Activated CD4-positive, alpha-beta T cell treated with anti-CD3 and anti-CD28 coated beads, Interleukin-2, amount 50 U/mL, for 16 hours (primary cell): ENCODE results near the gene TMEM217.
A peak's percentile ranks its signal among the peaks of the same experiment; 100 is the strongest.
"Not testable (repeated sequence)": the region's sequence is repeated elsewhere in the genome, so short reads cannot be mapped to it uniquely, and the experiment has no call there.

ENCODE experiments used
- DNase-seq: peaks from one replicate; pipeline ENCODE4 v3.0.0-alpha.2; 2020

TMEM217 gene

DNA sequence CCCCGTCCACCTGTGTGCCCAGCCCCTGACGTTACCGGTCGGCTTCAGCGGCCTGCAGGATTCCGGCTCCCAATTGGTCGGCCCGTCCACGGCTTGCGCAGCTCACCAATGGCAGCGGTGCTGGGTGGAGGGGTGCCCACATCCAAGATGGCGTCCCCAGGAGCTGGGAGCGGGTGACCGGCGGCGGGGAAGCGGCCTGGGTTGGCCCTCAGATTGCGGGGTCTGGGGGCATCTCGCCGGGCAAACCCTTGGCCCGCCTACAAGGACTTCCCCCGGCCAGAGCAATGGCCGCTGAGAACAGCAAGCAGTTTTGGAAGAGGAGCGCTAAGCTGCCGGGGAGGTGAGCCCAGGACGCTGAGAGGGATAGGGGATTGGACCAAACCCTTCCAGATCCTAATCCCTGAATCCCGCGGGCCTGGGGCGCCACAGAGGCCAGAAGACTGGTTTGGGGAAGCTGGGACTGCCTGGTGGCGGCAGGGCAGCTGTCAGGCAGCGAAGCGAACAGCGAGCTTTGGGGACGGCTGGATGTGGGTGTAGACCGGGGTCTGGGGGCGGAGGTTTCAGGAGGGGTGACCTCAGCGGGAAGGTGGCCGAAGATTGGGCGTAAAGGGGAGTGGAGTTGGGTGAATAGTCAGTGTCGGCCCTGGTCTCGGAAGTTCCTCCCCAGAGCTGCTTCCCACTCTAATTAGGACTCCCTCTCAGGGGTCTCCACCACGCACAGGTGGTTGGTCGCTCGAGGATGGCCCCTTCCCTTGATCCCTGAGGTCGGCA is at the start of gene TMEM217, which contains the start of gene TBC1D22B:
TSS of gene TMEM217 (minus strand) at position 511 of the 771 bp plus-strand sequence. CDS start 39,114 bp downstream, outside the sequence.
TSS of gene TBC1D22B (plus strand) at position 139 of the 771 bp plus-strand sequence. CDS start at position 285, 146 bp downstream.
- DNase-seq: peak; percentile 98

DNA sequence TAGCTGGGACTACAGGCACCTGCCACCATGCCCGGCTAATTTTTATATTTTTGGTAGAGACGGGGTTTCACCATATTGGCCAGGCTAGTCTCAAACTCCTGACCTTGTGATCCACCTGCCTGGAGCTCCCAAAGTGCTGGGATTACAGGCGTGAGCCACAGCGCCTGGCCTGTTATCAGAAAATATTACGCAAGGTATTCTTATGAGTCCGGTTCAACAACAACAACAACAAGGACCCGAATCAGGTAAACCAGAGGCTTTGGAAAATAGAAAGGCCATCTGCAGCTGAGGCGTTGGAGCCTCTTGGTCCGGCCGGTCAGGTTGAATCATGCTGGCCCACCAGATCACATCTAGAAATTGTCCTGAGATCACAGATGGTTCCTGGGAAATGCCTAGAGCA is 49.5 kb upstream of the TMEM217 start:
- not testable (repeated sequence) for DNase-seq

DNA sequence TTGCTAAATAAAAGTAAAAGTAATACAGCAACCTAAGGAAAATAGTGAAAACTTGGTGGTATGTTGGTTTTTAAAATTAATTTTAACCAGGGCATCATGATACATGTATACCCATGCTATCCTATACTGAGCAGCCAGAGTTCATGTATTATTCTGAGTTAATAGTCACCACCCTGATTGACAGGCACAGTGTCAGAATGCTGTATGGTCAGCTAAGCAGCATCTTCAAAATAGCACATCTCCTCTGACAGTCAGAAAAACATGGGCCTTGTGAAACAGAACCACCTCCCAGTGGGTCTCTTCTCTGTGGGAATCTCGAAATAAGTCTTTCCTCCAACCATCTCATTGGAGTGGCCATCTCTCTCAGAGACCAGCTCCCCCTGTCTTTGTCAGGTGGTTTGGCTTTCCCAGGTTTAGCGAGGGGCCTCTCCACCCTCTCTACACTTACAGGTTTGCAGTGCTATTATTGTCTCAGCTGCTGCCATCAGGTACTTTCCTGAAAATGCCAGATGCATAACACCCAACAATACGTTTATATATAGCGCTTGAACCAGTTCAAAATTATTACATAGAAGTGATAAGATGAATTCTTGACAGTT is 48.8 kb upstream of the TMEM217 start:
- DNase-seq: no peak

DNA sequence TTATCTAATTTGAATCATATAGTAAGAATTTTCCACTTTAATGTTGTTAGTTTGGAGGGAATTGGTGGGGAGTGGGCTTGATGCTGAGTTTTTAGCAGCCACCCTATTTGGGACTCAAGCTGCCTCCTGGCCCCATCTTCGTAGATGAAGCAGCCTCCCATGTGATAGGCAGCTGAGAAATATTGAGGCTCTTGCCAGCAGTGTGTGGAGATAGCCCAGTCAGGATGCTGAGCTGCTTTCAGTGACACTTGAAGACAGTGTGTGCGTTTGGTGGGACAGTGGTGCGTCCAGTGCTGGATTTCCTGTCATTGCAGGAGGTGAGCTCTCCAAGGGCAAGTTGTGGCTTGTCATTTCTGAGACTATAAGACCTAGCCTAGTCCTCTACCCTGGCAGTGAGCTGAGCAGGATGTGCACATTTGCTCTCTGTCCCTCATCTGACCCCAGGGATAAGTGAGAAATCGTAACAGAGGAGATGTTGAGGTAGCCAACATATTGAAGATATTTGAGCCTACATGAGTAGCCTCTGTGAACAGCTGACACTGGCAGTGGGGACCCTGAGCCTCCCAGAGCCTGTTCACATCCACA is 48.0 kb upstream of the TMEM217 start:
- no peak for DNase-seq

DNA sequence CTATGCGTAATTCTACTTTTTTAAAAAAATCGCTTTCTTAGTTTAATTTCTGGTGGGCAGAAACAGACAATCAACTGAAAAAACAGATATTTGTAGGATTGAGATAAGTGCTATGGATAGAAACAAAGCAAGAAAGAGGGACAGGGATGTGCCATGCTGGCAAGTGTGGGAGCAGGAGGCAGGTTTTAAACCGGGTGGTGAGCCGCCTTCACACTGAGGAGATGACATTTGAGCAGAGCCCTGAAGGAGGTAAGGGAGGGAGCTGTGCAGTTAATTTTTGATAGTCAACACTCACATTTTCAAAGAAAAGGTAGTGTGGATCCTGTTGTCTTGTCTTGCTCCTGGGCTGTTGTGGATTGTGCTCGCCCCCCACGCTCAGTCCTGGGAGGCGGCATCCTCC is 46.8 kb upstream of the TMEM217 start:
- no peak for DNase-seq

DNA sequence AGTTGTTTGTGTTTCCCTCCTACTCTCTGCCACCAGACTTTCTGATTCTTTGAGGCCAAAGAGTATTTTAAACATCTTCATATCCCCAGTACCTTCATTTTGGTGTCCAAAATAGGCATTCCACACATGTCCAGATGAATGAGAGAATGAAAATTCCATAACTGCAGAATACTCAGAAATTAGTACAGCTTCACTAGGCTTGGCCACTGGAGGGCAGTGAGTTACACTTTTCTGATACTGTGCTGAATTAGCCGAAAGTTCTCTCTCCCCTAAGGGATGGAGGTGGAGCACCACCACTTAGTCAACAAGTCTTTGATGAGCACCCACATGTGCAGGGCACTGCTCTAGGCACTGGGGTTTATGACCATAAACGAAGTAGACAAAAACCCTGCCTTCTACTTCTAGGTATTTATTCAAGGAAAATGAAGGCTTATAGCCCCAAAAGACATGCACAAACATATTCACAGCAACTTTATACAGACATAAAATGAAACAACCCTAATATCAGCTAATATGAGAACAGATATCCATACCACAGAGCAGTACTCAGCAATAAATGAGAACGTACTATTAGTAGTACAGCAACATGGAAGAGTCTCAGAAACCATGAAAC is 46.1 kb upstream of the TMEM217 start:
- peak; percentile 40 for DNase-seq

DNA sequence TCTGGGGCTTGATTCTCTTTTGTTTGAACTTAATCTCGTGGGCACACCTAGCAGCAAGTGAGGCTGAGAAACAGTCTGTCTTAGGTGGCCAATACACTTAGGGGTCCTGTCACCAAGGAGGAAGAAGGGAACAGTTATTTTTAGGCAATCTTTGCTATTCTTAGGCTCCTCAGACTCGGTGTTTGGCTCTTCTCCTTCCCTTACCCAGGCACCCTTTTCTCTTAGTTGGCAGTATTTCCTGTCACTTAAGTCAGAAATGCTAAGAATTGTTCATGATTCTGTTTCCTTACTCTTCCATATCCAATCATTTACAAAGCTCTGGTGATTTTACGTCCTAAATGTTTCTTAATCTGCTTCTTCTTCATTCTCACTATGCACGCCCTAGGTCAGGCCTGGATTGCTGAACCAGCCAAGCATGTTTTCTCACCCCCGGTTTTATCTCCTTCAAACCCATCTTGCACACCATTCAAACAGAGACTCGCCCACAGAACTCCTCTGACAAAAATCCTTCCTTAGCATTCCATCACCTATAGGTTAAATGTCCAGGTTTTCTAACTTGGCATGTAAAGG is 45.2 kb upstream of the TMEM217 start:
- DNase-seq: no peak

DNA sequence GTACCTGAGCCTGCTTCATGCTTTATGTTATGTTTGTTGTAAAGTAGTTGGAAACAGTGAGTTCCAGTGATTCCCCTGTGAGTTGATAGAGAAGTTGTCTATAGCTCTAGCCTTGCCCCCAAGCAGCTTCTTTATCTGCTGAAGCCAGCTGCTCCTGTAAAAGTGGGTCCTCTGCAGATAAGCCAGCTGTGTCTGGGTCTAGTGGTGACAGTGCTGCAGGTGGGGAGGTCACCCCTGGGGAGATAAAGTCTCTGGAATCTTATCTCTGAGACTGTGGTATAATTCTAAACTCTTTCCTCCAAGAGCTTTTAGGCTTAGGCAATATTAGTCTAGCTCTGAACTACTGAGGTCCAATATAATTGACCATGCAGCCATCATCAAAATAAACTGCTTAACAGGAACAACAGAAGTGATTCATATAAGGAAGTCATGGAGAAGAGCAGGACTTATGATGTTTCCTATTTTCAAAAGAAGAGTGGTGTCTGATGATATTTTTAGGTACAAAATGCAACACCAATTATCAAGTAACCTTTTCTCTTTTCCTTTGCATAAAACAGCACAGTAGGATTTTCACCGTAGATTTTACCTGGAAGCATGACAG is 44.2 kb upstream of the TMEM217 start:
- no peak for DNase-seq

DNA sequence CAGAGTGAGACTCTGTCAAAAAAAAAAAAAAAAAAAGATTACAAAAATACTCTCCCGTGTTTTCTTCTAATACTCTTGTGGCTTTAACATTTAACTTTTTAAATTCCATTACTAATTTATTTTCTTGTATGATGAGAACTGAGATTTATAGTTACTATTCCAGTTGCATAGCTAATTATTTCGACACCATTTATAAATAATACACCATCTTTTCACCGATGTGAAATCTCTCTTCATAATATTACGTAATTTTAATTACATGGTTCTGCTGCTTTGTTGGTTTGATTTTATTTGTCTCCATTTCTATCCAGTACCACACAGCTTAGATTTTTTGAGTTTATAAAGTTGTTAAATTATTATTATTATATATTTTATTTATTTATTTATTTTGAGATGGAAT is 42.0 kb upstream of the TMEM217 start:
- DNase-seq: no peak

DNA sequence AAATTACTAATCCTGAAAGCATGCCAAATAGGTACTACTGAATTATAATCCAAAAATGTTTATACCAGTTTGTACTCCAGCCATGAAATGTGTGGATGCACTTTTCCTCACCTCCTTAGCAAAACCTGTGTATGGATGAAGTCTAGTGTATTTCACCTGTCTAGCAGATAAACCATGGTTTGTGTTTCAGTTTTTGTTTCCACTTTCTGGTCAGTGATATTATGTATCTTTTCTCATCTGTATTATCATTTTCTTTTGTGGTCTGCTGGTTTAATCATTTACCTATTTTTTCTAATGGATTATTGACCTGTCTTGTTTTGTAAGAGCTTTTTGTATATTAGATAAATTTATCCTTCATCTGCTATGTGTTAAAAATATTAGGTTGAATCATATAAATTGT is 41.0 kb upstream of the TMEM217 start:
- no peak for DNase-seq

DNA sequence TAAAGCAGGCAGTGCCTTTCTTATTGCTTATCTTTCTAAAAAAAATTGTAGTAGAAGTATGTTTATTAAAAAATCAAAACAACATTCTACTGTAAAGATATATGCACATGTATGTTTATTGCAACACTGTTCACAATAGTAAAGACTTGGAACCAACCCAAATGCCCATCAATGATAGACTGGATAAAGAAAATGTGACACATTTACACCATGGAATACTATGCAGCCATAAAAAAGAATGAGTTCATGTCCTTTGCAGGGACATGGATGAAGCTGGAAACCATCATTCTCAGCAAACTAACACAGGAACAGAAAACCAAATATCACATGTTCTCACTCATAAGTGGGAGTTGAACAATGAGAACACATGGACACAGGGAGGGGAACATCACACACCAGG is 39.7 kb upstream of the TMEM217 start:
- not testable (repeated sequence) for DNase-seq

DNA sequence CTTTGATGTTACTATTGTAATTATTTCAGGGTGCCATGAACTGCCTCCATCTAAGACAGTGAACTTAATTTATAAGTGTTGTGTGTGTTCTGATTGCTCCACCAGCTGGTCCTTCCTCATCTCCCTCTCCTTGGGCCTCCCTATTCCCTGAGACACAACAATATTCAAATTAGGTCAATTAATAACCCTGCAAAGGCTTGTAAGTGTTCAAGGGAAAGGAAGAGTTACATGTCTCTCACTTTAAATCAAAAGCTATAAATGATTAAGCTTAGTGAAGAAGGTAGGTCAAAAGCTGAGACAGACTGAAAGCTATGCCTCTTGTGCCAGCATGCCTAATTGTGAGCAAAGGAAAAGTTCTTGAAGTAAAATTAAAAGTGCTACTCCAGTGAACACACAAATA is 35.5 kb upstream of the TMEM217 start:
- no peak for DNase-seq

DNA sequence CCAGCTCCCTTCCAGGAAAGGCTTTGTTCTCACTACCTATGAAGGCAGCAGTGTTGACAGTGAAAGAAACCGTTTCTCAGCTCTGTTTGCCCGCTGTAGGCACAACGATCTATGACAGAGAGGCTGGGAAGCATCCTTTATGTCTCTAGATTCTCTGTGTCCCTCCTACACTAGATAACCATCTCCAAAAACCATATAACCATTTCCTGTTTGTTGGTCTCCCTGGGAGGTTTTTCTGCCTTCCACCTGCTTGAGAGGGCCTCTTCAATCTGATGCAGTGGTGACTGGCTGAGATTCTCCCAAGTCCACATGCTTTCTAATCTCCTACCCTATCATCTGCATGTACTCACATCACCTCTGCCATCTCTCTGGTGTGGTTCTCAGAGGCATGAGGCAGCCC is 32.0 kb upstream of the TMEM217 start:
- DNase-seq: peak; percentile 87

DNA sequence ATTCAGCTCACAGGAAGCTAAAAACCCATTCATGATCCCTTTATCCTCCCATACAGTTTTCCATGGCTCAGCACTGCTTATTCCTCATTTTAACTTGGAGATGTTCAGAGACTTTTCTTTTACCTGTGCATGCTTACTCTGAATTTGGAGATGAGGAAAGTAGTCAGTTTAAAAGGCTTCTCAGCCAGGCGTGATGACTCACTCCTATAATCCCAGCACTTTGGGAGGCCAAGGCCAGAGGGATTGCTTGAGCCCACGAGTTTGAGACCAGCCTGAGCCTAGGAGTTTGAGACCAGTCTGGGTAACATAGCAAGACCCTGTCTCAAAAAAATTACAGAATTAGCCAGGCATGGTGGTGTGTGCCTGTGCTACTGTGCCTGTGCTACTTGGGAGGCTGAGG is 30.3 kb upstream of the TMEM217 start:
- DNase-seq: no peak

DNA sequence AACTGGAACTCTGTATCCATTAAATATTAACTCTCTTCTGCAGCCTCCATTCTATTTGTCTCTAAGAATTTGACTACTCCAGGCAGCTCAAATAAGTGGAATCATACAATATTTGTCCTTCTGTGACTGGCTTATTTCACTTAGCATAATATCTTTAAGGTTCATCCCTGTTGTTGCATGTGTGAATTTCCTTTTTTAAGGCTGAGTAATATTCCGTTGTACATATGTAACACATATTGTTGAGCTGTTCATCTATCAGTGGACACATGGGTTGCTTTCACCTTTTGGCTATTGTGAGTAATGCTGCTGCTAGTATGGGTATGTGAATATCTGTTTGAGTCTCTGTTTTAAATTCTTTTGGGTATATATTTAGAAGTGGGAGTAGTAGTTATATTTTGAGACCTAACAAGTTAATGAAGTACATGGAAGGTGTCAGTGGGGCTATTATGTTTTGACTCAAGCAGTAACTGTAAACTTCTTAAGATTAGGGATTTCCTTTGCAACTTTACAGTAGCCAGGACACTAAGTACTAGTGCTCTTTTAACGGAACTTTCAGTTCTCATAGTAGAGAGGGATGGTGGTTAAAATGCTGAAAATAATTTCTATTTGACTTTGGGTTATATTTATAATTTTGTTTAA is 29.7 kb upstream of the TMEM217 start:
- DNase-seq: no peak

DNA sequence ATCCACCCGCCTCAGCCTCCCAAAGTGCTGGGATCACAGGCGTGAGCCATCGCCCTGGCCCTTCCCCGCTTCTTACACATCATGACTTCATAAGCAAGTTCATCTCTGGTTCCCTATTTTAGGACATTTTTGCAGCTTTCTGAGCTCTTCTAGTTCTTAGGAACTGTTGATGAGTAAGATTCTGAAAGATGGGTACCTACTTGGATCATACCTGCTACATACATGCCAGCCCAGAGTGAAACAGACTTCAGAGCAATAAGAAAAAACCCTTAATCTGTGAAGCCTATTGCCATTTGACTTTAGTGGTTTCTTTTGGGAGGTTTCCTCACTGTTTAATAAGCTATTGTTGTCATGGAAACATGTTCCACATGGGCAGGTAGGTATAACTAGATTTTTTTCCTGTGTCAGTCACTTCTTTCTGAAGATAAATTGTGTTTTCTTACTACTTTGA is 27.9 kb upstream of the TMEM217 start:
- DNase-seq: peak; percentile 52

DNA sequence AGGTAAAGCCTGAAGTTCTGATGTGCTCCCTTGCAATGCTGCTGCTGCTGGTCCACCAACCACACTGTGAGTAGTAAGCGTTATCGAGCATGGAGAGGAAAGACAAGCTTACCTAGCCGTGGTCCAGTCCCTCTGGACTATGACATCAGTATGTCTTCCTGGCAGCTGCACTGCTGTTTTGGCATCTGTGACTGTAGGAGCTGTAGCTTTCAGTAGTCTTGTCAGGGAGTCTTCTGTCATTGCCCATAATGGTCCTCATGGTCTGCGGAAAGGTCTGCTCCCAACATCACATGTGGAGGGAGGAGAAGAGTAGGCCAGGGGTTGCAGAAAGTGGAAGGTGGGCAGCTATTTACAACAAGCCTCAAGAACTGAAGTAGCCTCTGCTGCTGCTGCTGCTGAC is 26.8 kb upstream of the TMEM217 start:
- DNase-seq: no peak

DNA sequence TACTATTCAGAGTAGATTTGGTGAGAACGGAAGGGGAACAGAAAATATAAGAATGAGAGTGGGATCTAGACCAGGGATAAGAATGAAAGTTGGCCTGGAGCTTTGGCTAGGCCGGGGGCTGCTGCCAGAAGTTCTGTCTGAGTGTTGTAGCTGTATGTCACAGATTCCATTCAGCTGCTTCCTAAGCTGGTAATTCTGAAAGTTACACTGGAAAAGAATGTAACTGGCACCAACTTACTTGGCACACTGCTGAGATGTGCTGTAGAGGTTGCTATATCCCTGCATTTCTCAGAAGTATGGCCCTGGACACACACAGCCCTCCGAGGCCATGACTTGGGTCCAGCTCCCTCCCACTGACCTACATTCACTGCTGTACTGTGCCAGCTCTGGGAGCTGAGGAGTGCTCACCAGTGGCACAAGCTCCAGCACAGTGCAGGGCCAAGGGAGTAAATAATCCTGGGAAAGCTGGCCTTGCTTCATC is 25.8 kb upstream of the TMEM217 start:
- no peak for DNase-seq

DNA sequence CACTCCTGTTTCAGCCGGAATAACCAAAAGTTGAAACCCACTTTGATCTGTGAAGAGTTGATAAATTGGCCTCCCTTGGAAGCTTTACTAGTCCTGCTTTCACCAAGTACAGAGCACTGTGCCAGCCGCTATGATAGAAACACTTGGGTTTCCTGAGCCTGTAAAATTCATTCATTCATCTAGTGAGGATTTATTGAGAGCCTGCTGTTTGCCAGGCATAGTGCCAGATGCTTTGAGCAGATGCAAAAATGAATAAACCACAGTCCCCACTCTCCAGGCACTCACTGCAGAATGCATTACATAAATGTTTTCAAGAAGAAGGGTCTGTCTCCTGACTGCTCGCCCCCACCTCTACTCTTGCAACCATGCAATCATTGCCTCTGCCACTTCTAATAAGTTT is 25.3 kb upstream of the TMEM217 start:
- no peak for DNase-seq

DNA sequence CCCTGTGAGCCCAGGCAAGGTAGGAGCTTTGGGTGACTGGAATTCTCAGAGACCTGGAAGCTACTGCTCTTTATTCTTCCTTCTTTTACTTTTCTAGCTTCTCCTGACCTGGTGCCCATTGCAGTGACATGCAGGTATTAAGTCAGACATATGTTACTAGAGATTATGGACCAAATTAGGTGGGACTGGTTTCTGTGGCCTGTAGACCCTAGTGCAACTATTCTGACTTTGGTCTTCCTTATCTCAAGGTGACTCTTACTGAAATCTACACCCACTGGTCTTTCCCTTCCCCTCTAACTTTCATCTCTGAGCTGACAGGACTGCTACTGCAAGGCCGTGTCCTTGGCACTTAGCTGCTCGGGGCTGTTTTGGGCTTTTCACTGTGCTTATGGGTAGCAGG is 24.4 kb upstream of the TMEM217 start:
- DNase-seq: no peak

DNA sequence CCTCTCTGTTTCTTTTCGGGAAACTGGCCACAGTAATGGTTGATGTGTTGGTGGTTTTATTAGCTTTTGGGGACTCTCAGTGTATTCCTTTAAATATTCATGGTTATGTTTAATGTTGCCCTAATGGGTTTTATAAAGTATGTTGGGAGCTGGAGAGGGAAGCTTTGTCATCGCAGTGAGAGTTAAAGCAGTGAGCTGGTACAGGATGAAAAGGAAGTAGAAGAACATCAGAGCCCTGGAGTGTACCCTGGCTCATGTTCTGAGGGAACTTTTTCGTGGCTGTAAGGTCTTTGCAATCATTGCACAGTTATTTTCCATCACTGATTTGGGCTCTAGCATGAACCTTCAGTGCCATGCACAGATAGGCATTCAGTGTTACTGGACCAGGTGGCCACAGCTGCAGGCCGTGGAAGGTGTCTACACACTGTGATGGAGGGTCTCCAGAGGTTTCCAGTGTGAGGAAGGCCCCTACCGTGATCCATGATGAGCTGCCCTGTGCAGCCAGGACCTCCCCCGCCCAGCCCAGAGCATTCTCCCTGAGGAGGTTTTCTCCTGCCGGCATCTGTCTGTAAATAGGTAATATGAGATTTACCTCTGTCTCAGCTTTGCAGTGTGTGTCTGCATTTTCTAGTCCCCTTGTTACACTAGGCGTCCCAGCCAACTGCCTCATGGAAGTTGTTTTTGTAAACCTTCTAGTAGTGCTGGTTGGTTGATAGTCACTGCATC is 22.4 kb upstream of the TMEM217 start:
- DNase-seq: no peak
